NCI-H2029 treated with DMSO at 0.1 percent for 48 hours (cell line): ENCODE data around the gene CCDC148.

Source experiments
- DNase-seq: peaks from one replicate; lab custom pipeline; 2025; lab: John Stamatoyannopoulos, UW

Gene CCDC148

GRCh38 chr2:158432117-158432516 lies 24.4 kb downstream of the CCDC148 start:
- DNase-seq, result no peak

GRCh38 chr2:158414538-158414937 lies 42.0 kb downstream of the CCDC148 start:
- DNase-seq, result no peak

GRCh38 chr2:158413581-158413980 lies 43.0 kb downstream of the CCDC148 start:
- no peak for DNase-seq

- no peak for DNase-seq
These were observed 44.3 kb downstream of the CCDC148 start for GRCh38 chr2:158412206-158412605.

- no peak for DNase-seq
These were observed 44.8 kb downstream of the CCDC148 start for GRCh38 chr2:158411748-158412147.

GRCh38 chr2:158410132-158410531 lies 46.4 kb downstream of the CCDC148 start:
- no peak for DNase-seq

GRCh38 chr2:158407031-158407430 lies 49.5 kb downstream of the CCDC148 start:
- no peak for DNase-seq

GRCh38 chr2:158405341-158405740 lies 51.2 kb downstream of the CCDC148 start:
- no peak for DNase-seq

- no peak for DNase-seq
These were observed 53.3 kb downstream of the CCDC148 start for GRCh38 chr2:158403237-158403636.

GRCh38 chr2:158402665-158403064 lies 53.9 kb downstream of the CCDC148 start:
- DNase-seq, result no peak

- no peak for DNase-seq
These were observed 61.4 kb downstream of the CCDC148 start for GRCh38 chr2:158395166-158395565.

- no peak for DNase-seq
These were observed 62.1 kb downstream of the CCDC148 start for GRCh38 chr2:158394453-158394852.

GRCh38 chr2:158393886-158394285 lies 62.7 kb downstream of the CCDC148 start:
- DNase-seq, result no peak

- DNase-seq, result no peak
These were observed 63.9 kb downstream of the CCDC148 start for GRCh38 chr2:158392687-158393086.

GRCh38 chr2:158391876-158392275 lies 64.7 kb downstream of the CCDC148 start:
- no peak for DNase-seq

- no peak for DNase-seq
These were observed 65.2 kb downstream of the CCDC148 start for GRCh38 chr2:158391361-158391760.

- DNase-seq, result no peak
These were observed 68.4 kb downstream of the CCDC148 start for GRCh38 chr2:158388159-158388558.

- no peak for DNase-seq
These were observed 70.9 kb downstream of the CCDC148 start for GRCh38 chr2:158385646-158386045.

GRCh38 chr2:158381978-158382377 lies 74.6 kb downstream of the CCDC148 start:
- DNase-seq, result no peak

- DNase-seq, result no peak
These were observed 75.3 kb downstream of the CCDC148 start for GRCh38 chr2:158381205-158381604.

GRCh38 chr2:158380746-158381145 lies 75.8 kb downstream of the CCDC148 start:
- no peak for DNase-seq

GRCh38 chr2:158378926-158379325 lies 77.6 kb downstream of the CCDC148 start:
- DNase-seq, result no peak

- no peak for DNase-seq
These were observed 90.2 kb downstream of the CCDC148 start for GRCh38 chr2:158366342-158366741.

- DNase-seq, result no peak
These were observed 96.7 kb downstream of the CCDC148 start for GRCh38 chr2:158359846-158360245.

GRCh38 chr2:158357699-158358098 lies 98.9 kb downstream of the CCDC148 start:
- DNase-seq, result no peak
